ENCODE data around the gene CAB39. TPM values are rescaled to one million over a fixed set of nuclear protein-coding genes. Genes with fewer than 3 reads are reported as not detected.

CAB39 gene
- polyA plus RNA-seq, 1 donor (not counting 4 experiments of a cell fraction or from before 2014, with no cell fraction given) = 120 TPM

GRCh38 chr2:230754200-230754599, 41.6 kb downstream of the CAB39 start:
- Histone ChIP-seq H3K9ac (ENCODE audit: control insufficient read depth, extremely low read depth, insufficient read depth, low read length) (no peak overlapping the region), H3K79me2 (ENCODE audit: control insufficient read depth, insufficient read depth, low read length) (peaks cover 96% of the 10 kb centered on the region), H2AFZ (ENCODE audit: control insufficient read depth, low read length) (no peak overlapping the region), H3K27me3 (ENCODE audit: control insufficient read depth, extremely low read depth, insufficient read depth, low read length) (no peaks in the 10 kb centered on the region), H3K4me2 (ENCODE audit: control insufficient read depth, extremely low read depth, insufficient read depth, low read depth, low read length) (no peak overlapping the region), H3K9me3 (ENCODE audit: control insufficient read depth, low read depth, low read length) (no peaks in the 10 kb centered on the region), H3K4me3 (ENCODE audit: control insufficient read depth in 2 of 3, extremely low read depth in 1 of 3, insufficient read depth in 2 of 3, low read depth in 1 of 3, low read length in 3 of 3) (no peak overlapping the region), H3K9me1 (ENCODE audit: control insufficient read depth, extremely low read depth, insufficient read depth, low read length) (peaks cover 7% of the 10 kb centered on the region), H3K27ac (ENCODE audit: control insufficient read depth, insufficient read depth, low read length) (no peak overlapping the region), H4K20me1 (ENCODE audit: control insufficient read depth, extremely low read depth, insufficient read depth, low read length) (peaks cover 25% of the 10 kb centered on the region), H3K36me3 (ENCODE audit: control insufficient read depth in 2 of 2, extremely low read depth in 1 of 2, insufficient read depth in 2 of 2, low read length in 2 of 2) (peaks cover 2 to 15% of the 10 kb centered on the region in 2 experiments), H3K4me1 (ENCODE audit: control insufficient read depth, extremely low read depth, insufficient read depth, low read length) (peaks cover 43% of the 10 kb centered on the region)
- no peak for FAIRE-seq
- dilution Hi-C loops (cut with MboI; ENCODE audit: extremely low pct_ligation_motif_present, low sequenced_read_pairs) = no loop called here
- TF ChIP-seq CTCF (optimal IDR thresholded peaks at IDR 0.05 in 1 of 3, IDR thresholded peaks at IDR 0.05 in 1 of 3, conservative IDR thresholded peaks at IDR 0.05 in 1 of 3; ENCODE audit: extremely low read depth in 1 of 3, insufficient read depth in 2 of 3, low read length in 3 of 3) (no peak), EZH2 (IDR thresholded peaks at IDR 0.05; ENCODE audit: low read length) (no peak)
- DNase-seq (ENCODE audit: low read depth, low spot score) = no peak

GRCh38 chr2:230757476-230757875, 44.8 kb downstream of the CAB39 start:
- no peak for FAIRE-seq
- H4K20me1 ChIP-seq (ENCODE audit: control insufficient read depth, extremely low read depth, insufficient read depth, low read length) = peaks cover 21% of the 10 kb centered on the region
- dilution Hi-C loops (cut with MboI; ENCODE audit: extremely low pct_ligation_motif_present, low sequenced_read_pairs) = no loop called here

More at GRCh38 chr2:230757476-230757875, 44.8 kb downstream of the CAB39 start:
- H3K27me3 ChIP-seq (ENCODE audit: control insufficient read depth, extremely low read depth, insufficient read depth, low read length) = no peaks in the 10 kb centered on the region
- no peak overlapping the region for H3K4me3 ChIP-seq (ENCODE audit: control insufficient read depth in 2 of 3, extremely low read depth in 1 of 3, insufficient read depth in 2 of 3, low read depth in 1 of 3, low read length in 3 of 3)
- DNase-seq (ENCODE audit: low read depth, low spot score) = no peak
- peaks cover 8 to 38% of the 10 kb centered on the region in 2 experiments for H3K36me3 ChIP-seq (ENCODE audit: control insufficient read depth in 2 of 2, extremely low read depth in 1 of 2, insufficient read depth in 2 of 2, low read length in 2 of 2)
- TF ChIP-seq CTCF (optimal IDR thresholded peaks at IDR 0.05 in 1 of 3, IDR thresholded peaks at IDR 0.05 in 1 of 3, conservative IDR thresholded peaks at IDR 0.05 in 1 of 3; ENCODE audit: extremely low read depth in 1 of 3, insufficient read depth in 2 of 3, low read length in 3 of 3) = no peak
- no peak overlapping the region for H2AFZ ChIP-seq (ENCODE audit: control insufficient read depth, low read length)
- H3K27ac ChIP-seq (ENCODE audit: control insufficient read depth, insufficient read depth, low read length) = no peak overlapping the region
- H3K9me1 ChIP-seq (ENCODE audit: control insufficient read depth, extremely low read depth, insufficient read depth, low read length) = peaks cover 5% of the 10 kb centered on the region
- no peaks in the 10 kb centered on the region for H3K9me3 ChIP-seq (ENCODE audit: control insufficient read depth, low read depth, low read length)
- H3K4me1 ChIP-seq (ENCODE audit: control insufficient read depth, extremely low read depth, insufficient read depth, low read length) = peaks cover 24% of the 10 kb centered on the region
- no peak overlapping the region for H3K4me2 ChIP-seq (ENCODE audit: control insufficient read depth, extremely low read depth, insufficient read depth, low read depth, low read length)
- no peak overlapping the region for H3K9ac ChIP-seq (ENCODE audit: control insufficient read depth, extremely low read depth, insufficient read depth, low read length)
- H3K79me2 ChIP-seq (ENCODE audit: control insufficient read depth, insufficient read depth, low read length) = peaks cover 95% of the 10 kb centered on the region

All from keratinocyte (primary cell).